HG03064 (cell line): ENCODE results near the gene PNPLA5.
"Not testable (repeated sequence)": the region's sequence is repeated elsewhere in the genome, so short reads cannot be mapped to it uniquely, and the experiment has no call there.

Source experiments
- ATAC-seq: cut with Tn5 transposase; IDR thresholded peaks from one replicate; pipeline ENCODE4 v1.9.1; 2021; ENCODE audit warnings: low read depth; ENCODE audit not compliant: unreplicated experiment

Gene PNPLA5

GRCh38 chr22:43903033-43903432 is 11.2 kb upstream of the PNPLA5 start:
- not testable (repeated sequence) for ATAC-seq

- ATAC-seq = no peak
These were observed 10.3 kb upstream of the PNPLA5 start for GRCh38 chr22:43901976-43902643.

- ATAC-seq = no peak
These were observed 8.4 kb upstream of the PNPLA5 start for GRCh38 chr22:43900206-43900605.

- no peak for ATAC-seq
These were observed 6.0 kb upstream of the PNPLA5 start for GRCh38 chr22:43897751-43898261.

- ATAC-seq = no peak
These were observed 4.3 kb upstream of the PNPLA5 start for GRCh38 chr22:43895986-43896645.

GRCh38 chr22:43894122-43894521 is 2.3 kb upstream of the PNPLA5 start:
- ATAC-seq = no peak

GRCh38 chr22:43893266-43893665 is 1.5 kb upstream of the PNPLA5 start:
- ATAC-seq = no peak

- ATAC-seq = no peak
These were observed 526 bp upstream of the PNPLA5 start for GRCh38 chr22:43892183-43892894.

GRCh38 chr22:43890901-43891331 is 897 bp downstream of the PNPLA5 start:
- ATAC-seq = no peak

GRCh38 chr22:43889860-43890253 is 2.0 kb downstream of the PNPLA5 start:
- ATAC-seq = no peak

GRCh38 chr22:43889201-43889859 is 2.5 kb downstream of the PNPLA5 start:
- ATAC-seq = no peak

GRCh38 chr22:43888740-43889139 is 3.1 kb downstream of the PNPLA5 start:
- ATAC-seq = no peak

- ATAC-seq = no peak
These were observed 4.4 kb downstream of the PNPLA5 start for GRCh38 chr22:43887391-43887790.

- ATAC-seq = no peak
These were observed 5.6 kb downstream of the PNPLA5 start for GRCh38 chr22:43886231-43886630.

- ATAC-seq = no peak
These were observed 6.0 kb downstream of the PNPLA5 start for GRCh38 chr22:43885786-43886185.

- ATAC-seq = no peak
These were observed 6.5 kb downstream of the PNPLA5 start for GRCh38 chr22:43885319-43885671.

GRCh38 chr22:43884600-43885318 is 7.1 kb downstream of the PNPLA5 start:
- ATAC-seq = peak; percentile 68

- ATAC-seq = no peak
These were observed 7.9 kb downstream of the PNPLA5 start for GRCh38 chr22:43883719-43884415.

GRCh38 chr22:43883012-43883661 is 8.7 kb downstream of the PNPLA5 start:
- ATAC-seq = no peak
